OCI-LY1 (cell line): ENCODE results near the gene KCNF1.

Source experiments
- H2AFZ ChIP-seq: fragments of 200-600 bp; sonication (generic), shearing (Covaris generic); 2 replicates; pipeline ENCODE4 v1.6.0; 2014; ENCODE audit warnings: antibody characterized with exemption, mild to moderate bottlenecking, low read length
- H3F3A ChIP-seq: fragments of 200-600 bp; sonication (generic), shearing (Covaris generic); 2 replicates; pipeline ENCODE4 v1.6.0; 2014; ENCODE audit warnings: mild to moderate bottlenecking, antibody characterized with exemption, low read length, moderate library complexity; ENCODE audit not compliant: insufficient read depth
- H3K27ac ChIP-seq: fragments of 200-600 bp; sonication (generic); 2 replicates; pipeline ENCODE4 v1.5.1; 2014; ENCODE audit warnings: low read length, mixed run types, mild to moderate bottlenecking, low read depth; ENCODE audit not compliant: poor library complexity, severe bottlenecking
- H3K27me3 ChIP-seq: fragments of 200-600 bp; sonication (generic); 2 replicates; pipeline ENCODE4 v1.6.0; 2014; ENCODE audit warnings: antibody characterized with exemption, mild to moderate bottlenecking, low read length, moderate library complexity; ENCODE audit not compliant: insufficient read depth
- H3K36me3 ChIP-seq: fragments of 200-600 bp; sonication (generic); 2 replicates; pipeline ENCODE4 v1.6.1; 2014; ENCODE audit warnings: mild to moderate bottlenecking, antibody characterized with exemption, low read length, moderate library complexity, mixed read lengths; ENCODE audit not compliant: insufficient read depth
- H3K4me1 ChIP-seq: fragments of 200-600 bp; sonication (generic); 2 replicates; pipeline ENCODE4 v1.5.1; 2014; ENCODE audit warnings: mild to moderate bottlenecking, low read length, moderate library complexity; ENCODE audit not compliant: insufficient read depth, severe bottlenecking
- H3K4me2 ChIP-seq: fragments of 200-600 bp; sonication (generic), shearing (Covaris generic); 2 replicates; pipeline ENCODE4 v1.6.1; 2014; ENCODE audit warnings: low read length
- H3K4me3 ChIP-seq: fragments of 200-600 bp; sonication (generic); 2 replicates; pipeline ENCODE4 v1.5.1; 2014; ENCODE audit warnings: low read length, low read depth, mild to moderate bottlenecking, mixed read lengths; ENCODE audit not compliant: poor library complexity, severe bottlenecking
- H3K79me2 ChIP-seq: fragments of 200-600 bp; shearing (Covaris generic); 2 replicates; pipeline ENCODE4 v1.6.1; 2016; ENCODE audit warnings: mixed run types, low read length, mixed read lengths; ENCODE audit not compliant: insufficient read depth
- H3K9ac ChIP-seq: fragments of 200-600 bp; sonication (generic), shearing (Covaris generic); 2 replicates; pipeline ENCODE4 v1.6.1; 2014; ENCODE audit warnings: mild to moderate bottlenecking, low read length, mixed read lengths
- H3K9me2 ChIP-seq: fragments of 200-600 bp; sonication (generic), shearing (Covaris generic); 2 replicates; pipeline ENCODE4 v1.6.1; 2014; ENCODE audit warnings: low read depth, mild to moderate bottlenecking, low read length, mixed read lengths
- H3K9me3 ChIP-seq: fragments of 200-600 bp; shearing (Covaris generic); 2 replicates; pipeline ENCODE4 v1.6.1; 2014; ENCODE audit warnings: low read length, mixed read lengths
- H4K20me1 ChIP-seq: fragments of 200-600 bp; sonication (generic), shearing (Covaris generic); 2 replicates; pipeline ENCODE4 v1.6.0; 2016; ENCODE audit warnings: mild to moderate bottlenecking, low read length; ENCODE audit not compliant: insufficient read depth
- CTCF ChIP-seq: fragments of 200-600 bp; sonication (generic), shearing (Covaris generic); IDR thresholded peaks from 2 replicates; pipeline ENCODE4 v1.5.1; 2017; ENCODE audit warnings: mild to moderate bottlenecking, antibody characterized with exemption, low read length, moderate library complexity, mixed read lengths
- EZH2 ChIP-seq: fragments of 200-600 bp; sonication (generic), shearing (Covaris generic); IDR thresholded peaks from 2 replicates; pipeline ENCODE4 v1.8.0; 2017; ENCODE audit warnings: borderline replicate concordance, mixed run types, mild to moderate bottlenecking, antibody characterized with exemption, low read length, moderate library complexity, mixed read lengths

Gene KCNF1

GRCh38 chr2:10911291-10912075 lies at the start of gene KCNF1:
Gene KCNF1, plus strand, starts transcription at chr2:10911934. Its CDS starts 493 bp downstream, at chr2:10912427.
- Histone ChIP-seq H3K79me2 (no peaks in the 10 kb centered on the region), H3K4me1 (no peaks in the 10 kb centered on the region), H3K9ac (no peak within 1 kb of the TSS), H3K4me2 (no peak within 1 kb of the TSS), H2AFZ (no peak within 1 kb of the TSS), H3K9me3 (no peaks in the 10 kb centered on the region), H3K9me2 (no peaks in the 10 kb centered on the region), H3K36me3 (no peaks in the 10 kb centered on the region), H4K20me1 (no peaks in the 10 kb centered on the region), H3K4me3 (no peak within 1 kb of the TSS), H3F3A (no peaks in the 10 kb centered on the region), H3K27me3 (no peaks in the 10 kb centered on the region), H3K27ac (no peak within 1 kb of the TSS)
- TF ChIP-seq CTCF (no peak), EZH2 (no peak)

GRCh38 chr2:10862330-10862729 lies 49.4 kb upstream of the KCNF1 start:
- no peaks in the 10 kb centered on the region for H3K4me1 ChIP-seq
- no peak overlapping the region for H3K4me2 ChIP-seq
- H3F3A ChIP-seq: no peaks in the 10 kb centered on the region
- H3K79me2 ChIP-seq: no peaks in the 10 kb centered on the region
- H3K9me3 ChIP-seq: no peaks in the 10 kb centered on the region
- H3K27me3 ChIP-seq: peaks cover 6% of the 10 kb centered on the region; the same call in 1 of the 2 replicates
- no peaks in the 10 kb centered on the region for H3K9me2 ChIP-seq
- H2AFZ ChIP-seq: no peak overlapping the region
- no peak overlapping the region for H3K27ac ChIP-seq
- H3K9ac ChIP-seq: no peak overlapping the region
- no peaks in the 10 kb centered on the region for H4K20me1 ChIP-seq
- TF ChIP-seq CTCF (no peak), EZH2 (no peak)
- H3K36me3 ChIP-seq: no peaks in the 10 kb centered on the region
- H3K4me3 ChIP-seq: no peak overlapping the region

- no peaks in the 10 kb centered on the region for H3K79me2 ChIP-seq
- H4K20me1 ChIP-seq: no peaks in the 10 kb centered on the region
- H3K9me2 ChIP-seq: no peaks in the 10 kb centered on the region
- H3K4me2 ChIP-seq: no peak overlapping the region
- H3K27ac ChIP-seq: no peak overlapping the region
- peaks cover 6% of the 10 kb centered on the region; the same call in 1 of the 2 replicates for H3K27me3 ChIP-seq
- no peaks in the 10 kb centered on the region for H3F3A ChIP-seq
- TF ChIP-seq CTCF (no peak), EZH2 (no peak)
- H3K36me3 ChIP-seq: no peaks in the 10 kb centered on the region
- no peak overlapping the region for H2AFZ ChIP-seq
- H3K4me3 ChIP-seq: no peak overlapping the region
- no peaks in the 10 kb centered on the region for H3K4me1 ChIP-seq
- no peak overlapping the region for H3K9ac ChIP-seq
- no peaks in the 10 kb centered on the region for H3K9me3 ChIP-seq
Measured at GRCh38 chr2:10863047-10863446, 48.7 kb upstream of the KCNF1 start.
